IMR-90 (cell line): Measurements from ENCODE around the gene UPK1B. TPM values are rescaled to one million over a fixed set of nuclear protein-coding genes. Genes with fewer than 3 reads are reported as not detected.

Source experiments
- ATAC-seq: fragments of 200-7000 bp; cut with Tn5 transposase; 2 replicates; pipeline ENCODE4 v1.9.1; 2020; ENCODE audit warnings: low read depth, mild to moderate bottlenecking, moderate library complexity
- BruUV-seq: library from RNA; stranded (reverse); fragments of 400-500 nt; replicated peaks from 2 replicates; lab custom pipeline; 2021; lab: Mats Ljungman, UMichigan
- CTCF ChIA-PET: fragments of 300-600 bp; formaldehyde crosslinking; extraction: SDS; loops from one replicate; lab custom pipeline; 2021; ENCODE audit warnings: antibody characterized with exemption; lab: Yijun Ruan, JAX
- POLR2A ChIA-PET: fragments of 300-600 bp; sonication (Branson Sonifier 250); formaldehyde crosslinking; loops from one replicate; lab custom pipeline; 2022; ENCODE audit warnings: antibody characterized with exemption; ENCODE audit not compliant: unreplicated experiment; lab: Charles Lee
- DNase-seq: peaks from one replicate; pipeline ENCODE4 v3.0.0; 2013
- H2AFZ ChIP-seq: replicated peaks from 2 replicates; pipeline ENCODE3; 2013; ENCODE audit warnings: low read length, mild to moderate bottlenecking; ENCODE audit not compliant: poor library complexity
- H2AK5ac ChIP-seq: 2 replicates; pipeline ENCODE4 v1.6.1; 2013; ENCODE audit warnings: low read depth, low read length, inconsistent platforms
- H2AK9ac ChIP-seq: replicated peaks from 2 replicates; pipeline ENCODE3; 2013; ENCODE audit warnings: mild to moderate bottlenecking, low read depth, low read length, moderate library complexity; ENCODE audit not compliant: poor library complexity
- H2BK120ac ChIP-seq: 2 replicates; pipeline ENCODE4 v1.6.1; 2013; ENCODE audit warnings: low read depth, low read length, inconsistent platforms
- H2BK15ac ChIP-seq: 3 replicates; pipeline ENCODE4 v1.6.1; 2013; ENCODE audit warnings: low read depth, low read length, inconsistent platforms
- H2BK20ac ChIP-seq: 2 replicates; pipeline ENCODE4 v1.6.1; 2013; ENCODE audit warnings: low read depth, mild to moderate bottlenecking, inconsistent platforms, low read length, moderate library complexity
- H2BK5ac ChIP-seq: 2 replicates; pipeline ENCODE4 v1.6.1; 2013; ENCODE audit warnings: mild to moderate bottlenecking, low read depth, low read length, inconsistent platforms; ENCODE audit not compliant: poor library complexity, severe bottlenecking
- H3K14ac ChIP-seq: replicated peaks from 2 replicates; pipeline ENCODE4 v1.6.1; 2013; ENCODE audit warnings: low read depth, low read length, inconsistent platforms
- H3K18ac ChIP-seq: 2 replicates; pipeline ENCODE4 v1.6.1; 2013; ENCODE audit warnings: low read depth, low read length, control low read depth
- H3K23ac ChIP-seq: 2 replicates; pipeline ENCODE4 v1.6.1; 2013; ENCODE audit warnings: low read depth, low read length, inconsistent platforms
- H3K27ac ChIP-seq: 2 replicates; pipeline ENCODE4 v1.5.1; 2013; ENCODE audit warnings: mild to moderate bottlenecking, control low read depth, low read length; ENCODE audit not compliant: insufficient read depth
- H3K27me3 ChIP-seq: 2 replicates; pipeline ENCODE4 v1.6.1; 2013; ENCODE audit warnings: low read length; ENCODE audit not compliant: control insufficient read depth, insufficient read depth
- H3K36me3 ChIP-seq: 2 replicates; pipeline ENCODE4 v1.6.1; 2013; ENCODE audit warnings: low read length, mixed read lengths; ENCODE audit not compliant: control insufficient read depth, insufficient read depth
- H3K4ac ChIP-seq: 2 replicates; pipeline ENCODE4 v1.6.1; 2013; ENCODE audit warnings: low read depth, low read length, inconsistent platforms
- H3K4me1 ChIP-seq: 2 replicates; pipeline ENCODE4 v1.6.1; 2013; ENCODE audit warnings: low read length, mixed read lengths; ENCODE audit not compliant: control insufficient read depth, insufficient read depth
- H3K4me2 ChIP-seq: 2 replicates; pipeline ENCODE4 v1.6.1; 2013; ENCODE audit warnings: low read depth, mild to moderate bottlenecking, control low read depth, low read length, moderate library complexity
- H3K4me3 ChIP-seq: 2 replicates; pipeline ENCODE4 v1.5.1; 2013; ENCODE audit warnings: low read depth, mild to moderate bottlenecking, control low read depth, low read length, moderate library complexity; ENCODE audit not compliant: insufficient read depth
- H3K56ac ChIP-seq: 2 replicates; pipeline ENCODE4 v1.6.1; 2013; ENCODE audit warnings: low read length, inconsistent platforms; ENCODE audit not compliant: insufficient read depth; ENCODE audit errors: extremely low read depth
- H3K79me1 ChIP-seq, 2 experiments: 2 replicates each; pipeline ENCODE4 v1.6.1; 2013; ENCODE audit warnings: low read length in 2 of 2, inconsistent platforms in 1 of 2, low read depth in 1 of 2
- H3K9ac ChIP-seq: 2 replicates; pipeline ENCODE4 v1.6.1; 2013; ENCODE audit warnings: low read depth, low read length, control low read depth
- H3K9me1 ChIP-seq: 2 replicates; pipeline ENCODE4 v1.6.1; 2013; ENCODE audit warnings: low read length, inconsistent platforms; ENCODE audit not compliant: insufficient read depth
- H3K9me3 ChIP-seq: 2 replicates; pipeline ENCODE4 v1.6.1; 2013; ENCODE audit warnings: low read length; ENCODE audit not compliant: control insufficient read depth, insufficient read depth
- H4K20me1 ChIP-seq: 2 replicates; pipeline ENCODE4 v1.6.1; 2013; ENCODE audit warnings: low read length, inconsistent platforms; ENCODE audit not compliant: insufficient read depth
- H4K5ac ChIP-seq: 2 replicates; pipeline ENCODE4 v1.6.1; 2013; ENCODE audit warnings: mild to moderate bottlenecking, low read depth, low read length, control low read depth
- H4K8ac ChIP-seq, 2 experiments: 2 replicates each; pipeline ENCODE4 v1.6.1; 2013; ENCODE audit warnings: low read depth in 2 of 2, low read length in 2 of 2, control low read depth in 1 of 2, inconsistent platforms in 1 of 2
- H4K91ac ChIP-seq: 2 replicates; pipeline ENCODE4 v1.6.1; 2013; ENCODE audit warnings: low read depth, low read length, inconsistent platforms; ENCODE audit not compliant: insufficient read depth
- BHLHE40 ChIP-seq: fragments of 150-350 bp; IDR thresholded peaks from 2 replicates; pipeline ENCODE4 v1.6.1; 2016; ENCODE audit warnings: mild to moderate bottlenecking, low read depth, low read length
- CHD1 ChIP-seq: IDR thresholded peaks from 2 replicates; pipeline ENCODE4 v1.6.1; 2012; ENCODE audit warnings: low read depth, low read length, improper control_type of control experiment
- CTCF ChIP-seq: conservative IDR thresholded peaks from 2 replicates; pipeline ENCODE4 v1.5.1; 2012; ENCODE audit warnings: mild to moderate bottlenecking, low read depth, low read length, improper control_type of control experiment
- ELK1 ChIP-seq: fragments of 150-350 bp; IDR thresholded peaks from 2 replicates; pipeline ENCODE4 v1.6.1; 2016; ENCODE audit warnings: low read depth, mild to moderate bottlenecking, low read length, moderate library complexity, borderline replicate concordance
- FOS ChIP-seq: fragments of 150-350 bp; IDR thresholded peaks from 2 replicates; pipeline ENCODE4 v1.6.1; 2016; ENCODE audit warnings: low read depth, low read length
- MAFK ChIP-seq: IDR thresholded peaks from 2 replicates; pipeline ENCODE4 v1.6.1; 2012; ENCODE audit warnings: low read depth, low read length, improper control_type of control experiment
- MAZ ChIP-seq: IDR thresholded peaks from 2 replicates; pipeline ENCODE4 v1.6.1; 2012; ENCODE audit warnings: low read depth, mild to moderate bottlenecking, low read length, improper control_type of control experiment, moderate library complexity, borderline replicate concordance
- POLR2A ChIP-seq: IDR thresholded peaks from 2 replicates; pipeline ENCODE4 v1.6.1; 2012; ENCODE audit warnings: mild to moderate bottlenecking, low read depth, low read length
- RAD21 ChIP-seq: IDR thresholded peaks from 2 replicates; pipeline ENCODE4 v1.6.1; 2012; ENCODE audit warnings: low read length, improper control_type of control experiment
- RCOR1 ChIP-seq: IDR thresholded peaks from 2 replicates; pipeline ENCODE4 v1.6.1; 2012; ENCODE audit warnings: mild to moderate bottlenecking, low read length, improper control_type of control experiment; ENCODE audit not compliant: insufficient replicate concordance
- RFX5 ChIP-seq: IDR thresholded peaks from 2 replicates; pipeline ENCODE4 v1.8.0; 2012; ENCODE audit warnings: low read depth, mild to moderate bottlenecking, low read length, moderate library complexity
- SMC3 ChIP-seq: fragments of 150-350 bp; IDR thresholded peaks from 2 replicates; pipeline ENCODE4 v1.6.1; 2016; ENCODE audit warnings: low read depth, mild to moderate bottlenecking, antibody characterized with exemption, low read length, moderate library complexity
- USF2 ChIP-seq: fragments of 150-350 bp; IDR thresholded peaks from 2 replicates; pipeline ENCODE4 v1.6.1; 2017; ENCODE audit warnings: mild to moderate bottlenecking, antibody characterized with exemption, low read length, low read depth
- WGBS, 2 experiments: methylation state at CpG; one replicate each; pipeline versions ENCODE4 v1.1.5 to v1.1.7; 2013; ENCODE audit warnings: missing lambda C conversion rate in 2 of 2; ENCODE audit not compliant: insufficient read length in 1 of 2; ENCODE audit errors: extremely low coverage in 2 of 2; 5-methylcytosine and 5-hydroxymethylcytosine counted together
- dilution Hi-C: fragments of 300-500 bp; cut with HindIII; formaldehyde crosslinking; loops from one replicate; pipeline ENCODE4 v1.14.3; 2018; ENCODE audit warnings: low sequenced_read_pairs; ENCODE audit not compliant: unreplicated experiment
- in situ Hi-C: fragments of 300-500 bp; cut with MboI; formaldehyde crosslinking; loops from 3 replicates; pipeline ENCODE4 v1.14.3; 2019; ENCODE audit warnings: low sequenced_read_pairs, inconsistent platforms, mixed read lengths
- intact Hi-C: fragments of 100-400 bp; cut with micrococcal nuclease; formaldehyde crosslinking; loops from 2 replicates; pipeline ENCODE4 v1.10.0; 2022
- polyA plus RNA-seq, 3 experiments: library from polyadenylated mRNA; depleted of rRNA; stranded (reverse); fragments of >200 nt; gene quantifications; 2 replicates each; pipeline ENCODE4 v1.2.3, GENCODE V29; 2012; ENCODE audit warnings: low replicate concordance in 1 of 3
- total RNA-seq: library from RNA; depleted of rRNA; stranded (reverse); fragments of >200 nt; gene quantifications from 2 replicates; pipeline ENCODE4 v1.2.3, GENCODE V29; 2012

The UPK1B gene
- total and polyA plus RNA-seq, 2 of the 4 experiments (the other 2 are of a cell fraction): 0.36 to 0.55 TPM

- H3K4ac ChIP-seq: no peak overlapping the region; the same call in 1 of the 2 replicates
- no peak overlapping the region for H4K8ac ChIP-seq
- H3K9ac ChIP-seq: no peak overlapping the region
- no peak overlapping the region for H3K27ac ChIP-seq
- no peak overlapping the region for H3K56ac ChIP-seq
- H2BK15ac ChIP-seq: no peak overlapping the region
- H3K79me1 ChIP-seq: peaks cover 13 to 22% of the 10 kb centered on the region in 2 experiments; a peak in 3 of 4 replicates
- H3K9me3 ChIP-seq: no peaks in the 10 kb centered on the region
- ChIA-PET CTCF (no interaction called here), POLR2A (no interaction called here)
- TF ChIP-seq CTCF (no peak), BHLHE40 (no peak), RAD21 (no peak), MAFK (no peak), FOS (no peak), CHD1 (no peak), POLR2A (no peak), SMC3 (no peak), MAZ (no peak), RCOR1 (no peak), USF2 (no peak), RFX5 (no peak), ELK1 (no peak)
- H2AFZ ChIP-seq: no peak overlapping the region
- dilution Hi-C loops: no loop called here
- H3K9me1 ChIP-seq: peaks cover 2% of the 10 kb centered on the region
- H3K36me3 ChIP-seq: peaks cover 59% of the 10 kb centered on the region
- in situ Hi-C loops: no loop called here
- no CpG with 5 or more reads among the region's 4 CpGs for WGBS, 2 experiments
- no peak overlapping the region for H2BK20ac ChIP-seq
- H3K4me2 ChIP-seq: no peak overlapping the region
- H4K20me1 ChIP-seq: no peaks in the 10 kb centered on the region
- H2AK5ac ChIP-seq: no peak overlapping the region
- H3K4me1 ChIP-seq: 0 out of 2 replicates have a peak, but pooled peaks cover 3% of the 10 kb centered on the region
- H3K23ac ChIP-seq: no peak overlapping the region
- H2AK9ac ChIP-seq: no peak overlapping the region
- no peak overlapping the region for H2BK120ac ChIP-seq
- ATAC-seq (no peak), DNase-seq (no peak)
- H4K91ac ChIP-seq: no peak overlapping the region
- no peak overlapping the region for H4K5ac ChIP-seq
- H3K14ac ChIP-seq: no peak overlapping the region
- no peak overlapping the region for H2BK5ac ChIP-seq
- BruUV-seq: no TSS peak
- no peaks in the 10 kb centered on the region for H3K27me3 ChIP-seq
- H3K18ac ChIP-seq: no peak overlapping the region
- intact Hi-C loops: no loop called here
- no peak overlapping the region for H3K4me3 ChIP-seq
Measured at GRCh38 chr3:119219069-119219468, 45.7 kb downstream of the UPK1B start.
